ENCODE results near the gene FOXJ3. TPM values are rescaled to one million over a fixed set of nuclear protein-coding genes. Genes with fewer than 3 reads are reported as not detected.

FOXJ3 gene
- total and polyA plus RNA-seq, 2 of the 4 experiments (the other 2 are of a cell fraction): 16.7 to 30.5 TPM

GRCh38 chr1:42170779-42171621, 164.0 kb downstream of the FOXJ3 start:
- no TSS peak for BruUV-seq (replicated peaks)
- POLR2A ChIA-PET (ENCODE audit: unreplicated experiment): no interaction called here
- H3K56ac ChIP-seq (ENCODE audit: extremely low read depth, insufficient read depth, low read length): no peak overlapping the region
- no peak overlapping the region for H3K18ac ChIP-seq (ENCODE audit: low read depth, low read length)
- no peak overlapping the region for H3K4ac ChIP-seq (ENCODE audit: low read depth, low read length)
- no peak overlapping the region for H3K4me3 ChIP-seq (ENCODE audit: insufficient read depth, low read depth, low read length)
- H2AK9ac ChIP-seq (replicated peaks; ENCODE audit: low read depth, low read length, poor library complexity): peak overlapping the region; percentile 34
- H2BK15ac ChIP-seq (ENCODE audit: low read depth, low read length): no peak overlapping the region
- intact Hi-C loops (cut with micrococcal nuclease): loop anchor here (10.0 kb wide), 1 partner anchor 484 kb away; the partner anchor contains the start of gene PPIH
- peak overlapping the region; percentile 27 for H2AFZ ChIP-seq (replicated peaks; ENCODE audit: low read length, poor library complexity)
- no peak overlapping the region for H3K4me2 ChIP-seq (ENCODE audit: low read depth, low read length)
- CTCF ChIA-PET: no interaction called here
- no peak overlapping the region for H3K14ac ChIP-seq (replicated peaks; ENCODE audit: low read depth, low read length)
- no peak overlapping the region for H2BK20ac ChIP-seq (ENCODE audit: low read depth, low read length)
- H3K23ac ChIP-seq (ENCODE audit: low read depth, low read length): no peak overlapping the region
- in situ Hi-C loops (cut with MboI; ENCODE audit: low sequenced_read_pairs): no loop called here
- no peak for ATAC-seq (ENCODE audit: low read depth)
- H2BK5ac ChIP-seq (ENCODE audit: low read depth, low read length, poor library complexity, severe bottlenecking): no peak overlapping the region
- 93% methylated on average over 3 of the region's 17 CpGs; no CpG with 5 or more reads in 1 of the 2 experiments for WGBS, 2 experiments (ENCODE audit: extremely low coverage in 2 of 2, insufficient read length in 1 of 2)
- H3K27ac ChIP-seq (ENCODE audit: insufficient read depth, low read length): no peak overlapping the region
- no peaks in the 10 kb centered on the region for H3K9me3 ChIP-seq (ENCODE audit: control insufficient read depth, insufficient read depth, low read length)
- H3K9ac ChIP-seq (ENCODE audit: low read depth, low read length): no peak overlapping the region
- H2AK5ac ChIP-seq (ENCODE audit: low read depth, low read length): no peak overlapping the region
- TF ChIP-seq CEBPB (IDR thresholded peaks at IDR 0.05; ENCODE audit: low read depth, low read length) (no peak), MXI1 (IDR thresholded peaks at IDR 0.05; ENCODE audit: borderline replicate concordance, low read depth, low read length) (no peak), NFE2L2 (IDR thresholded peaks at IDR 0.05; ENCODE audit: low read depth, low read length) (no peak), ELK1 (IDR thresholded peaks at IDR 0.05; ENCODE audit: borderline replicate concordance, low read depth, low read length) (no peak), RCOR1 (IDR thresholded peaks at IDR 0.05; ENCODE audit: insufficient replicate concordance, low read length) (no peak), FOS (IDR thresholded peaks at IDR 0.05; ENCODE audit: low read depth, low read length) (no peak), BHLHE40 (IDR thresholded peaks at IDR 0.05; ENCODE audit: low read depth, low read length) (no peak), POLR2A (IDR thresholded peaks at IDR 0.05; ENCODE audit: low read depth, low read length) (no peak), RFX5 (IDR thresholded peaks at IDR 0.05; ENCODE audit: low read depth, low read length) (no peak)
- TF ChIP-seq, protein P1, sequence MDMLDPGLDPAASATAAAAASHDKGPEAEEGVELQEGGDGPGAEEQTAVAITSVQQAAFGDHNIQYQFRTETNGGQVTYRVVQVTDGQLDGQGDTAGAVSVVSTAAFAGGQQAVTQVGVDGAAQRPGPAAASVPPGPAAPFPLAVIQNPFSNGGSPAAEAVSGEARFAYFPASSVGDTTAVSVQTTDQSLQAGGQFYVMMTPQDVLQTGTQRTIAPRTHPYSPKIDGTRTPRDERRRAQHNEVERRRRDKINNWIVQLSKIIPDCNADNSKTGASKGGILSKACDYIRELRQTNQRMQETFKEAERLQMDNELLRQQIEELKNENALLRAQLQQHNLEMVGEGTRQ (IDR thresholded peaks at IDR 0.05; ENCODE audit: low read depth, low read length): no peak
- no peak overlapping the region for H4K8ac ChIP-seq (ENCODE audit: low read depth in 2 of 2, low read length in 2 of 2)
- H3K27me3 ChIP-seq (ENCODE audit: control insufficient read depth, insufficient read depth, low read length): no peaks in the 10 kb centered on the region
- H3K9me1 ChIP-seq (ENCODE audit: insufficient read depth, low read length): peaks cover 5% of the 10 kb centered on the region; the same call in 1 of the 2 replicates
- H4K5ac ChIP-seq (ENCODE audit: low read depth, low read length): no peak overlapping the region
- H3K36me3 ChIP-seq (ENCODE audit: control insufficient read depth, insufficient read depth, low read length): peaks cover 1% of the 10 kb centered on the region; the same call in 1 of the 2 replicates
- peaks cover 4% of the 10 kb centered on the region for H3K4me1 ChIP-seq (ENCODE audit: control insufficient read depth, insufficient read depth, low read length)
- H2BK120ac ChIP-seq (ENCODE audit: low read depth, low read length): no peak overlapping the region
- H4K20me1 ChIP-seq (ENCODE audit: insufficient read depth, low read length): no peaks in the 10 kb centered on the region; the same call in 1 of the 2 replicates
- H4K91ac ChIP-seq (ENCODE audit: insufficient read depth, low read depth, low read length): no peak overlapping the region
- no peaks in the 10 kb centered on the region for H3K79me1 ChIP-seq (ENCODE audit: low read depth in 1 of 2, low read length in 2 of 2)
- dilution Hi-C loops (cut with HindIII; ENCODE audit: low sequenced_read_pairs, unreplicated experiment): no loop called here
- DNase-seq: no peak

Data from IMR-90 (cell line).